HG02970 (cell line): ENCODE results near the gene CCDC185.
"Not testable (repeated sequence)": the region's sequence is repeated elsewhere in the genome, so short reads cannot be mapped to it uniquely, and the experiment has no call there.

Experiments used
- ATAC-seq: cut with Tn5 transposase; IDR thresholded peaks from one replicate; pipeline ENCODE4 v1.9.1; 2021; ENCODE audit warnings: mild to moderate bottlenecking, moderate library complexity, moderate number of reproducible peaks; ENCODE audit not compliant: unreplicated experiment, low FRiP score

Gene CCDC185

GRCh38 chr1:223390618-223391017 lies 2.6 kb upstream of the CCDC185 start:
- no peak for ATAC-seq

GRCh38 chr1:223394242-223394641 lies 1.0 kb downstream of the CCDC185 start:
- ATAC-seq, result no peak

GRCh38 chr1:223394706-223395105 lies 1.5 kb downstream of the CCDC185 start:
- ATAC-seq, result no peak

- not testable (repeated sequence) for ATAC-seq
These were observed 6.2 kb downstream of the CCDC185 start for GRCh38 chr1:223399393-223399792.

GRCh38 chr1:223401873-223402789 lies 8.9 kb downstream of the CCDC185 start:
- no peak for ATAC-seq

GRCh38 chr1:223402790-223403142 lies 9.6 kb downstream of the CCDC185 start:
- ATAC-seq, result no peak

GRCh38 chr1:223403184-223403815 lies 10.1 kb downstream of the CCDC185 start:
- ATAC-seq, result no peak

GRCh38 chr1:223405507-223405906 lies 12.3 kb downstream of the CCDC185 start:
- ATAC-seq, result no peak

GRCh38 chr1:223410036-223410435 lies 16.8 kb downstream of the CCDC185 start:
- ATAC-seq, result no peak

GRCh38 chr1:223411309-223411708 lies 18.1 kb downstream of the CCDC185 start:
- no peak for ATAC-seq

GRCh38 chr1:223411710-223412109 lies 18.5 kb downstream of the CCDC185 start:
- ATAC-seq, result no peak

GRCh38 chr1:223413216-223413615 lies 20.0 kb downstream of the CCDC185 start:
- ATAC-seq, result no peak

GRCh38 chr1:223417444-223417843 lies 24.2 kb downstream of the CCDC185 start:
- ATAC-seq, result no peak

GRCh38 chr1:223417903-223418663 lies 24.9 kb downstream of the CCDC185 start:
- no peak for ATAC-seq

- ATAC-seq, result no peak
These were observed 25.9 kb downstream of the CCDC185 start for GRCh38 chr1:223419115-223419514.

- ATAC-seq, result no peak
These were observed 26.3 kb downstream of the CCDC185 start for GRCh38 chr1:223419561-223419960.

- ATAC-seq, result no peak
These were observed 27.8 kb downstream of the CCDC185 start for GRCh38 chr1:223421025-223421424.

GRCh38 chr1:223421676-223422075 lies 28.5 kb downstream of the CCDC185 start:
- ATAC-seq, result no peak

GRCh38 chr1:223422911-223423310 lies 29.7 kb downstream of the CCDC185 start:
- no peak for ATAC-seq

- ATAC-seq, result no peak
These were observed 30.5 kb downstream of the CCDC185 start for GRCh38 chr1:223423641-223424233.

GRCh38 chr1:223425550-223425949 lies 32.3 kb downstream of the CCDC185 start:
- no peak for ATAC-seq
